ENCODE results near the gene C22orf39. TPM values are rescaled to one million over a fixed set of nuclear protein-coding genes. Genes with fewer than 3 reads are reported as not detected.

The C22orf39 gene
- total RNA-seq, 1 donor, result 14.8 TPM

DNA sequence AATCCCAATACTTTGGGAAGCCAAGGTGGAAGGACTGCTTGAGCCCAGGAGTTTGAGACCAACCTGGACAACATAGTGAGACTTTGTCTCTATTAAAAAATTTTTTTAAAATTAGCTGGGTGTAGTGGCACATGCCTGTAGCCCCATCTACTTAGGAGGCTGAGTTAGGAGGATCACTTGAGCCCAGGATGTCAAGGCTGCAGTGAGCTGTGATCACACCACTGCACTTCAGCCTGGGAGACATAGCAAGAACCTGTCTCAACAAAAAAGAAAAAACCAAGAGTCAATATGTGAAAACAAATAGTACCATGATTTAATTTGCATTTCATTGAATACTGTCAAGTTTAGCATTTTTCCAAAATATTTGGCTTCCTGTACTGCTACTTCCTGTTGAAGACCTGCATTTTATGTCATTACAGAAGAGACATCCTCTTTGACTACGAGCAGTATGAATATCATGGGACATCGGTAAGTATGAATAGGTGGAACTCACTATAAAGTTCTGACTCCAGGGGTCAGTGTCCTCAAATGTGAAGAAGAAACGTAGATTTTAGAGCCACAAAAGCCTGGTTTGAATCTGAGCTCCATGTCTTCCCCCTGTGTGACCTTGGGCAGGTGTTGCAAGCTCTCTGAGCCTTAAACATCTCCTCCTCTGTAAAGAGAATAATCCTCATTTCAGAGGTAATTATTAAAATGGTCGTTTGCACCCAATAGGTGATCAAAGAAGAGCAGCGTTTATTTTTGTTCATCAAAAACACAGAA, 48.2 kb upstream of the C22orf39 start:
- no peaks in the 10 kb centered on the region for H3K27me3 ChIP-seq (ENCODE audit: insufficient read depth, low read length)
- H3K36me3 ChIP-seq (ENCODE audit: insufficient read depth, low read length), result no peaks in the 10 kb centered on the region
- no peaks in the 10 kb centered on the region for H3K9me3 ChIP-seq (ENCODE audit: low read depth, low read length)
- H3K4me1 ChIP-seq (ENCODE audit: insufficient read depth, low read length), result peaks cover 10% of the 10 kb centered on the region
- no peak overlapping the region for H3K4me2 ChIP-seq (ENCODE audit: insufficient read depth, low read length)
- DNase-seq (ENCODE audit: insufficient read length, low spot score, missing footprints), result peak; percentile 47
- no peak overlapping the region for H3K27ac ChIP-seq (ENCODE audit: low read depth, low read length)
- TF ChIP-seq, protein P1, sequence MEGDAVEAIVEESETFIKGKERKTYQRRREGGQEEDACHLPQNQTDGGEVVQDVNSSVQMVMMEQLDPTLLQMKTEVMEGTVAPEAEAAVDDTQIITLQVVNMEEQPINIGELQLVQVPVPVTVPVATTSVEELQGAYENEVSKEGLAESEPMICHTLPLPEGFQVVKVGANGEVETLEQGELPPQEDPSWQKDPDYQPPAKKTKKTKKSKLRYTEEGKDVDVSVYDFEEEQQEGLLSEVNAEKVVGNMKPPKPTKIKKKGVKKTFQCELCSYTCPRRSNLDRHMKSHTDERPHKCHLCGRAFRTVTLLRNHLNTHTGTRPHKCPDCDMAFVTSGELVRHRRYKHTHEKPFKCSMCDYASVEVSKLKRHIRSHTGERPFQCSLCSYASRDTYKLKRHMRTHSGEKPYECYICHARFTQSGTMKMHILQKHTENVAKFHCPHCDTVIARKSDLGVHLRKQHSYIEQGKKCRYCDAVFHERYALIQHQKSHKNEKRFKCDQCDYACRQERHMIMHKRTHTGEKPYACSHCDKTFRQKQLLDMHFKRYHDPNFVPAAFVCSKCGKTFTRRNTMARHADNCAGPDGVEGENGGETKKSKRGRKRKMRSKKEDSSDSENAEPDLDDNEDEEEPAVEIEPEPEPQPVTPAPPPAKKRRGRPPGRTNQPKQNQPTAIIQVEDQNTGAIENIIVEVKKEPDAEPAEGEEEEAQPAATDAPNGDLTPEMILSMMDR (IDR thresholded peaks at IDR 0.05; ENCODE audit: extremely low read depth, low read depth, low read length), result peak; percentile 46
- no peak overlapping the region for H2AFZ ChIP-seq (ENCODE audit: low read length)
- H3K4me3 ChIP-seq (ENCODE audit: insufficient read depth, low read length), result no peak overlapping the region
- no peaks in the 10 kb centered on the region for H4K20me1 ChIP-seq (ENCODE audit: insufficient read depth, low read length)
- no peaks in the 10 kb centered on the region for H3K79me2 ChIP-seq (ENCODE audit: insufficient read depth, low read length)

DNA sequence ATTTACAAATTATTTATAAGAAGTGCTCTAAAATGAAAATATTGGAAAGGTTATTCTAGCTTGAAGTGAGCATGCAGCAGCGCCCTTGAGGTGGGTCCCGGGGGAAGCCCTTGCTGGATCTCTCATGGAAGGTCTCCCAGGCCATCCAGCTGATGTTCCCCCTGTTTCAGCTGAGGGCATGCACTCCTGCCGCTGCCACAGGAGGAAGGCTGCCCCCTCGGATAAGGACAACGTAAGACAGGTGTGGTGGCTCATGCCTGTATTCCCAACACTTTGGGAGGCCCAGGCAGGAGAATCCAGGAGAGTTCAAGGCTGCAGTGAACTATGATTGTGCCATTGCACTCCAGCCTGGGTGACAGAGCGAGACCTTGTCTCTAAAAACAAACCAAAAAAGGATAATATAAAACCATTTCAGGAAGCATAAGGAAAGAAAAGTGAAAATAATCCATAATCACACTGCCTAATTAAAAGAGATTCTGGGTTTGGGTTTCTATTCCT, 47.2 kb upstream of the C22orf39 start:
- no peak overlapping the region for H3K4me3 ChIP-seq (ENCODE audit: insufficient read depth, low read length)
- peaks cover 10% of the 10 kb centered on the region for H3K4me1 ChIP-seq (ENCODE audit: insufficient read depth, low read length)
- H3K27ac ChIP-seq (ENCODE audit: low read depth, low read length), result no peak overlapping the region
- no peaks in the 10 kb centered on the region for H4K20me1 ChIP-seq (ENCODE audit: insufficient read depth, low read length)
- H3K36me3 ChIP-seq (ENCODE audit: insufficient read depth, low read length), result no peaks in the 10 kb centered on the region
- no peaks in the 10 kb centered on the region for H3K27me3 ChIP-seq (ENCODE audit: insufficient read depth, low read length)
- DNase-seq (ENCODE audit: insufficient read length, low spot score, missing footprints), result no peak
- H2AFZ ChIP-seq (ENCODE audit: low read length), result no peak overlapping the region
- no peaks in the 10 kb centered on the region for H3K9me3 ChIP-seq (ENCODE audit: low read depth, low read length)
- no peaks in the 10 kb centered on the region for H3K79me2 ChIP-seq (ENCODE audit: insufficient read depth, low read length)
- TF ChIP-seq, protein P1 (IDR thresholded peaks at IDR 0.05; ENCODE audit: extremely low read depth, low read depth, low read length), result no peak
- no peak overlapping the region for H3K4me2 ChIP-seq (ENCODE audit: insufficient read depth, low read length)

DNA sequence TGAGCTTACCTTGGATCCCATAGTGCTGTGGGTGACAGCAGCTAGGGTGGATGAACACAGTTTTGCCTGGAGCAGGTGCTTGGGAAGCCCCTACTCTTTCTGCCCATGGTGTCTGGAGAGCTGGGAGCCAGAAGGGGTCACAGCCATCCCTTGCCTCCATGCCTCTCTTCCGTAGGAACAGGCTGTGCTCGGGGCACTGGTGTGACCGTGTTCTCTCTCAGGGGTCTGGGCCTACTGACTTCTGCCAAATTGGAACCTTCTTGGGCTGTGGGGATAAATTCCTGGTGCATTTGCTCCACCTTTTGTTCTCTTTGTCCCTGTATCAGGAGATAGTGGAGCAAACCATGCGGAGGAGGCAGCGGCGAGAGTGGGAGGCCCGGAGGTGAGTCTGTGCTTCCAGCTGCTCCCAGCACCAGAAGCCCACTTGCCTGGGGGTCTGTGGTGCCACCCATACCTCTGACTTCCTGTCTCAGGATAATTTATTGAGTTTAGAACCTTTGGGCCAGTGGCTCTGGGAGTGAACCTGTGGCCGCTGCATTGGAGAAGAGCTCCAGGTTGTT, 46.6 kb upstream of the C22orf39 start:
- Histone ChIP-seq H3K9me3 (ENCODE audit: low read depth, low read length) (no peaks in the 10 kb centered on the region), H3K27ac (ENCODE audit: low read depth, low read length) (no peak overlapping the region), H3K4me1 (ENCODE audit: insufficient read depth, low read length) (peaks cover 10% of the 10 kb centered on the region), H4K20me1 (ENCODE audit: insufficient read depth, low read length) (no peaks in the 10 kb centered on the region), H3K4me3 (ENCODE audit: insufficient read depth, low read length) (no peak overlapping the region), H3K36me3 (ENCODE audit: insufficient read depth, low read length) (no peaks in the 10 kb centered on the region), H2AFZ (ENCODE audit: low read length) (no peak overlapping the region), H3K27me3 (ENCODE audit: insufficient read depth, low read length) (no peaks in the 10 kb centered on the region), H3K4me2 (ENCODE audit: insufficient read depth, low read length) (no peak overlapping the region), H3K79me2 (ENCODE audit: insufficient read depth, low read length) (no peaks in the 10 kb centered on the region)
- TF ChIP-seq, protein P1 (IDR thresholded peaks at IDR 0.05; ENCODE audit: extremely low read depth, low read depth, low read length), result no peak
- DNase-seq (ENCODE audit: insufficient read length, low spot score, missing footprints), result no peak

DNA sequence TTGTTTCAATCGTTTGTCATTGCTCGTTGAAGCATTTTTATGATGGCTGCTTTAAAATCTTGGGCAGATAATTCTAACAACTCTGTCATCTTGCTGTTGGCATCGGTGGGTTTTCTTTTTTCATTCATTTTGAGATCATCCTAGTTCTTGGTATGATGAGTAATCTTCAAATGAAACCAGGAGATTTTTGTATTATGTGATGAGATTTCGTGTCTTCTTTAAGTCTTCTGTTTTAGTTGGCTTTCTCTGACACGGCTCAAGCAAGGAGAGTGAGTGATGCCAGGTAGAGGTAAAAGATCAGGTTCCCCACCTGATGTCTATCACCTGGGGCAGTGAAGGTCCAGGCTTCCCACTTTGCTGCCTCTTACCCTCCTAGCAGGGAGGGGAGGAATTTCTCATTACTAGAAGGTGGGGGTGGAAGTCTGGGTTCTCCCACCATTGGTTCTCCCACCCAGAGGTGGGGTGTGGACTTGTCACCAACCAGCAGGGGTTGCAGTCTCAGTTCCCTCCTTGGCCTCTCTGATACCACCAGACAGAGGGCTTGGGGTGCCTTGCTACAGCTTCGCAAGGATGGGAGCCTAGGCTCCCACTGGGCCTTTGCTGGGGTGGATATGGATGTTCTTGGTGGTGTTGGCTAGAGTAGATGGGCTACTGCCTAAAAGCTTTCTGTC, 45.1 kb upstream of the C22orf39 start:
- TF ChIP-seq, protein P1 (IDR thresholded peaks at IDR 0.05; ENCODE audit: extremely low read depth, low read depth, low read length), result no peak
- H3K36me3 ChIP-seq (ENCODE audit: insufficient read depth, low read length), result no peaks in the 10 kb centered on the region

More for the DNA sequence above, 45.1 kb upstream of the C22orf39 start:
- no peak overlapping the region for H3K4me2 ChIP-seq (ENCODE audit: insufficient read depth, low read length)
- peaks cover 10% of the 10 kb centered on the region for H3K4me1 ChIP-seq (ENCODE audit: insufficient read depth, low read length)
- no peaks in the 10 kb centered on the region for H3K27me3 ChIP-seq (ENCODE audit: insufficient read depth, low read length)
- no peaks in the 10 kb centered on the region for H3K79me2 ChIP-seq (ENCODE audit: insufficient read depth, low read length)
- peak overlapping the region; percentile 42 for H3K27ac ChIP-seq (ENCODE audit: low read depth, low read length)
- no peaks in the 10 kb centered on the region for H4K20me1 ChIP-seq (ENCODE audit: insufficient read depth, low read length)
- no peaks in the 10 kb centered on the region for H3K9me3 ChIP-seq (ENCODE audit: low read depth, low read length)
- DNase-seq (ENCODE audit: insufficient read length, low spot score, missing footprints), result peak; percentile 25
- no peak overlapping the region for H3K4me3 ChIP-seq (ENCODE audit: insufficient read depth, low read length)
- H2AFZ ChIP-seq (ENCODE audit: low read length), result no peak overlapping the region
